ENCODE results near the gene RHOT1. TPM values are rescaled to one million over a fixed set of nuclear protein-coding genes. Genes with fewer than 3 reads are reported as not detected.
"Not testable (repeated sequence)": the region's sequence is repeated elsewhere in the genome, so short reads cannot be mapped to it uniquely, and the experiment has no call there.

Gene RHOT1
- total RNA-seq, 1 donor from 2014 or later = 26.6 TPM

GRCh38 chr17:32124985-32125847 is 17.1 kb upstream of the RHOT1 start:
- no peak for DNase-seq (ENCODE audit: low read depth in 2 of 2)

- no peak for DNase-seq (ENCODE audit: low read depth in 2 of 2)
Observed at GRCh38 chr17:32125848-32126153, 16.5 kb upstream of the RHOT1 start.

- DNase-seq (ENCODE audit: low read depth in 2 of 2) = no peak
Observed at GRCh38 chr17:32126325-32126724, 16.0 kb upstream of the RHOT1 start.

GRCh38 chr17:32126746-32127145 is 15.6 kb upstream of the RHOT1 start:
- DNase-seq (ENCODE audit: low read depth in 2 of 2) = no peak

- peak in 1 of 2 donors; percentile 57 for DNase-seq (ENCODE audit: low read depth in 2 of 2)
Observed at GRCh38 chr17:32127158-32127897, 15.0 kb upstream of the RHOT1 start.

GRCh38 chr17:32128470-32128869 is 13.8 kb upstream of the RHOT1 start:
- DNase-seq (ENCODE audit: low read depth in 2 of 2) = not testable (repeated sequence)

GRCh38 chr17:32135497-32136117 is 6.7 kb upstream of the RHOT1 start:
- peak in 1 of 2 donors; percentile 36 for DNase-seq (ENCODE audit: low read depth in 2 of 2)

- no peak for DNase-seq (ENCODE audit: low read depth in 2 of 2)
Observed at GRCh38 chr17:32136856-32137255, 5.4 kb upstream of the RHOT1 start.

- DNase-seq (ENCODE audit: low read depth in 2 of 2) = not testable (repeated sequence)
Observed at GRCh38 chr17:32139504-32139903, 2.8 kb upstream of the RHOT1 start.

GRCh38 chr17:32141258-32141657 is 1.0 kb upstream of the RHOT1 start:
- DNase-seq (ENCODE audit: low read depth in 2 of 2) = peak in 1 of 2 donors; percentile 76

GRCh38 chr17:32141679-32142037 is 644 bp upstream of the RHOT1 start:
- DNase-seq (ENCODE audit: low read depth in 2 of 2) = no peak

GRCh38 chr17:32142857-32143526 is 690 bp downstream of the RHOT1 start:
- peak in 1 of 2 donors; percentile 60 for DNase-seq (ENCODE audit: low read depth in 2 of 2)

GRCh38 chr17:32143527-32143870 is 1.2 kb downstream of the RHOT1 start:
- no peak for DNase-seq (ENCODE audit: low read depth in 2 of 2)

- not testable (repeated sequence) for DNase-seq (ENCODE audit: low read depth in 2 of 2)
Observed at GRCh38 chr17:32144442-32144841, 2.1 kb downstream of the RHOT1 start.

- no peak for DNase-seq (ENCODE audit: low read depth in 2 of 2)
Observed at GRCh38 chr17:32148351-32148750, 6.0 kb downstream of the RHOT1 start.

- no peak for DNase-seq (ENCODE audit: low read depth in 2 of 2)
Observed at GRCh38 chr17:32150358-32150757, 8.1 kb downstream of the RHOT1 start.

GRCh38 chr17:32152130-32152529 is 9.8 kb downstream of the RHOT1 start:
- DNase-seq (ENCODE audit: low read depth in 2 of 2) = no peak

- no peak for DNase-seq (ENCODE audit: low read depth in 2 of 2)
Observed at GRCh38 chr17:32155896-32156295, 13.6 kb downstream of the RHOT1 start.

GRCh38 chr17:32156656-32157055 is 14.4 kb downstream of the RHOT1 start:
- no peak for DNase-seq (ENCODE audit: low read depth in 2 of 2)

GRCh38 chr17:32157225-32157624 is 14.9 kb downstream of the RHOT1 start:
- DNase-seq (ENCODE audit: low read depth in 2 of 2) = no peak

- DNase-seq (ENCODE audit: low read depth in 2 of 2) = no peak
Observed at GRCh38 chr17:32158870-32159585, 16.7 kb downstream of the RHOT1 start.

Data from dermis microvascular lymphatic vessel endothelial cell (primary cell).